NCI-H2081 treated with DMSO at 0.1 percent for 48 hours (cell line): ENCODE measurements around the gene MS4A2.
"Not testable (repeated sequence)": the region's sequence is repeated elsewhere in the genome, so short reads cannot be mapped to it uniquely, and the experiment has no call there.

Experiments
- DNase-seq: peaks from one replicate; lab custom pipeline; 2025; lab: John Stamatoyannopoulos, UW

The MS4A2 gene

DNA sequence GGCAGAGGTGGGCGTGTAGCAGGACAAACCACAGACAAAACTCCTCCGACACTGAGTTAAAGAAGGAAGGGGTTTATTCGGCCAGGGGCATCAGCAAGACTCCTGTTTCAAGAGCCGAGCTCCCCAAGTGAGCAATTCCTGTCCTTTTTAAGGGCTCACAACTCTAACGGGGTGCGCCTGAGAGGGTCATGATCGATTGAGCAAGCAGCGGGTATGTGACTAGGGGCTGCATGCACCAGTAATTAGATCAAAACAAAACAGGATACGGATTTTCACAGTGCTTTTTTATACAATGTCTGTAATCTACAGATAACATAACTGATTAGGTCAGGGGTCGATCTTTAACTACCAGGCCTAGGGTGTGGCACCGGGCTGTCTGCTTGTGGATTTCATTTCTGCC lies 12.9 kb downstream of the MS4A2 start:
- not testable (repeated sequence) for DNase-seq

GRCh38 chr11:60104471-60105115 lies 16.1 kb downstream of the MS4A2 start:
- not testable (repeated sequence) for DNase-seq

DNA sequence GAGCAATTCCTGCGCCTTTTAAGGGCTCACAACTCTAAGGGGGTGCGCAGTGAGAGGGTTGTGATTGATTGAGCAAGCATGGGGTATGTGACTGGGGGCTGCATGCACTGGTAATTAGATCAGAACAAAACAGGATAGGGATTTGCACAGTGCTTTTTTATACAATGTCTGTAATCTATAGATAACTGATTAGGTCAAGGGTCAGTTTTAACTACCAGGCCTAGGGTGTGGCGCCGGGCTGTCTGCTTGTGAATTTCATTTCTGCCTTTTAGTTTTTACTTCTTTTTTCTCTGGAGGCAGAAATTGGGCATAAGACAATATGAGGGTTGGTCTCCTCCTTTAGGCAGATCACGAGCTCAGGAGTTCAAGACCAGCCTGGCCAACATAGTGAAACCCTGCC lies 20.2 kb downstream of the MS4A2 start:
- not testable (repeated sequence) for DNase-seq

DNA sequence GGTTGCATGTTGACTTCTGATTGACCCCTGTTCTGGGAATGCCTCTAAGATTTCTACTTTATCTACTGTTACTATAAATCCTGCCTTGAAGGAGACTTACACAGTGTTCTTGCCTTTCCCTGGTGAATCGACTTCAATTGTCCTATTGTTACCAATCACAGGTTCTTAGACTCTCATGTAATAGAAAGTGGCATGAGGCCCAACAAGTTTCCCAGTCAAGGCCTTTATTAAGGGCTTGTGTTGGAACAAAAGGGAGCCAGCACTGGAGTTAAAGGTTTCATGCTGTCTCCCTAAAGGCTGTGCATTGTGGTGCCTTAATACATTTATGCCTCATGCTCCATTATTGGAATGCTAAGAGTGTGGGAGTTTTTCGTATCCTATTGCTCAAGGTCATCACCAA lies 23.3 kb downstream of the MS4A2 start:
- no peak for DNase-seq

GRCh38 chr11:60116996-60117790 lies 28.7 kb downstream of the MS4A2 start:
- no peak for DNase-seq

DNA sequence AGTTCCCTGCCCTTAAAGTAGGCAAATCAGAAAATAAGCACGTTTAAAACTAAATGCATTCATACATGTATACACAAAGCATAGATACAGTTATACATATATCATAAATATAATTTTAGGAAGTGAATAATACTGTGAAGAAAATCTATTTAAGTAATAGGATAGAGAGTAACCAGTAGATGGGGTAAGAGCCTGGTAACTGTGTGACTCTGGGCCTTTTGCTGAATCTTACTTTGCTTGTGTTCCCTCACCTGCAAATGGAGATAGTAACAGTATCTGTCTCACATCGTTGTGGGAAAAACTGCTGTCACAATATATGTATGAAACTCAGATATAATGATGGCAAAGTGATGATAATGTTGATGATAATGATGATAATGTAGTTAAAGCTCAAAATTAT lies 29.9 kb downstream of the MS4A2 start:
- DNase-seq = no peak

DNA sequence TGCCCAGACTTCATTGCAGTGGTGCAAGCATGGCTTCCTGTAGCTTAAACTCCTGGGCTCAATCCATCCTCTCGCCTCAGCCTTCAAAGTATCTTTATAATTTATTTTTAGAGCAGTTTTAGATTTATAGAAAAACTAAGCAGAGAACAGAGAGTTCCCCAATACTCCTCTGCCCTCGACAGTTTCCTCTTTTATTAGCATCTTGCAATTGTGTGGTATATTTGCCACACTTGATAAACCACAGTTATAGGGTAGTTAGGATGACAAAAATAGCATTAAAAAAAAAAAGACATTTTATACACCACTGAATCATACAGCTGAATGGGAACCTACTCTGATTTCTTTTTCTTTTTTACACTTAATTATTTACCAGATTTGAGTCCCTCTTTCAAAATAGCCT lies 31.2 kb downstream of the MS4A2 start:
- DNase-seq = no peak

DNA sequence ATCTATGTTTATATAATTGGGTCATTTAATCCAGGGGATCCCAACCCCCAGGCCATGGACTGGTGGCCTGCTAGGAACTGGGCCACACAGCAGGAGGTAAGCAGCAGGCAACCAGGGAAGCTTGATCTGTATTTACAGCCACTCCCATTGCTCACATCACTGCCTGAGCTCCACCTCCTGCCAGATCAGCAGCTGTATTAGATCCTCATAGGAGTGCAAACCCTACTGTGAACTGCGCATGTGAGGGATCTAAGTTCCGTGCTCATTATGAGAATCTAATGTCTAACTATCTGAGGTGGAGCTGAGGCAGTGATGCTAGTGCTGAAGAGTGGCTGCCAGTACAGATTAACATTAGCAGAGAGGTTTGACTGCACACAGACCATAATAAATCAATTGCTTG lies 32.8 kb downstream of the MS4A2 start:
- DNase-seq = no peak

GRCh38 chr11:60122414-60123036 lies 34.1 kb downstream of the MS4A2 start:
- no peak for DNase-seq

- no peak for DNase-seq
Observed at GRCh38 chr11:60124802-60125432, 36.5 kb downstream of the MS4A2 start.

GRCh38 chr11:60125956-60126585 lies 37.6 kb downstream of the MS4A2 start:
- no peak for DNase-seq

DNA sequence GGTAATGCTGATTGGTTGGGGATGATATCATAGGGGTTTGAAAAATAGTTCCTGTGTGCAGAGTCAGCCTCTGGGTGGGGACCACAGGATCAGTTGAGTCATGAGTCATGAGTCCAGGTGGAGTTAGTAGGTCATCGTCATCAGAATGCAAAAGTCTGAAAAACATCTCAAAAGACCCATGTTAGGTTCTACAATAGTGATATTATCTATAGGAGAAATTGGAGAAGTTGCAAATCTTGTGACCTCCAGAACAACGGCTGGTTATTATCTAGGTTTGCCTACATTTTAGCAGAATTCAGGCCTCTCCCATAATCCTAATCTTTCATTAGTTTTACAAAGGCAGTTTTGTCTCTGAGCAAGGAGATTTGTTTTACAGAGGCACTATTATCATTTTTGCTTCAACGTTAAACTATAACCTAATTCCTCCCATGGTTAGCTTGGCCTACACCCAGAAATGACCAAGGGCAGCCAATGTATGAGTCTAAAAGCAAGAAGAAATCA lies 38.9 kb downstream of the MS4A2 start:
- DNase-seq = no peak

GRCh38 chr11:60128376-60128775 lies 39.9 kb downstream of the MS4A2 start:
- no peak for DNase-seq

DNA sequence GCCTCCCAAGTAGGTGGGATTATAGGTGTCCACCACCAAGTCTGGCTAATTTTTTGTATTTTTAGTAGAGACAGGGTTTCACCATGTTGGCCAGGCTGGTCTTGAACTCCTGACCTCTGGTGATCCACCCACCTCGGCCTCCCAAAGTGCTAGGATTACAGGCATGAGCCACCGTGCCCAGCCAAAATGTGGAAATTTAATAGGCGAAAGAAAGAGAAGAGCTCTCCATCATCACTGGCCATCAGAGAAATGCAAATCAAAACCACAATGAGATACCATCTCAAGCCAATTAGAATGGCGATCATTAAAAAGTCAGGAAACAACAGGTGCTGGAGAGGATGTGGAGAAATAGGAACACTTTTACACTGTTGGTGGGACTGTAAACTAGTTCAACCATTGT lies 40.4 kb downstream of the MS4A2 start:
- DNase-seq = not testable (repeated sequence)

- DNase-seq = no peak
Observed at GRCh38 chr11:60129853-60130252, 41.4 kb downstream of the MS4A2 start.

GRCh38 chr11:60130496-60130895 lies 42.0 kb downstream of the MS4A2 start:
- no peak for DNase-seq

DNA sequence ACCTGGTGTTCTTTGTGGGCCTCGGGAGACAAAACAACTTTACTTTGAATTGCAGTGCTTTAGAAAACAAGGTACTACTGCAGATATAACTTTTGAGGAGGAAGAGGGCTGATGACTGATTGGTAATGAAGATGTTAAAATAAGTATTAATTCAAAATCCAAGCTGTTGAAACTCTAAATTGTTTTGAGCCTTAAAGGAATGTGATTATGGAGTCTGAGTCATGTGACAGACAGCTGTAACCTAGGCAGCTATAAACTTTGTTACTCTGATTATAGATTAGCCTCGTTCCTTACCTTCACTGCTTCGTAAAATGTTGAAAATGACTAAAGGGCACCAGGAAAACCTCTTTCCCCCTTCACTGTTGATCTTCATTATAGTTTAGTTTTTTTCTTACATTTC lies 43.4 kb downstream of the MS4A2 start:
- no peak for DNase-seq

GRCh38 chr11:60133917-60134316 lies 45.5 kb downstream of the MS4A2 start:
- no peak for DNase-seq

- no peak for DNase-seq
Observed at GRCh38 chr11:60143768-60144167, 55.3 kb downstream of the MS4A2 start.

DNA sequence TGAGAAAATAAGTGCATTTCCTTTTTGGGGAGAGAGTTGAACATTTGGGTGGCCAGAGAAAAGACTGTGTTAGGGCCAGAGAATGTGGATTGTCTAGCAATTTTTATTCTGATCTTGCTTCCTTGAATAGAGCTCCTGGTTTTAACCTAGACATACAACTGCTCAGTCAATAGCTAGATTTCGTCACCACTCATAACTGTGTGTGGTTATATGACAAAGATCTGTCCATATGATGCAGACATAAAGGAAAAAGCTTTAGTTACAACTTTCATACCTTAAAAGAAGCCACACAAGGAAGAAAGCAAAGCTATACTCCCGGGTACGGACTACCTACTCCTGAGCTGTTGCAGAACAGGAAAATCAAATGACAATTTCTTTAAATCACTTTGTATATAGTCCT lies 57.2 kb downstream of the MS4A2 start:
- no peak for DNase-seq
